HG03460 (cell line): Measurements from ENCODE around the gene CCDC200.
"Not testable (repeated sequence)": the region's sequence is repeated elsewhere in the genome, so short reads cannot be mapped to it uniquely, and the experiment has no call there.

ENCODE experiments used
- ATAC-seq: cut with Tn5 transposase; IDR thresholded peaks from one replicate; pipeline ENCODE4 v1.9.1; 2021; ENCODE audit not compliant: unreplicated experiment

The CCDC200 gene

GRCh38 chr17:43228020-43228782, at the start of gene CCDC200:
Gene CCDC200 (minus strand): TSS chr17:43228623. CDS start chr17:43228554, 69 bp downstream.
- not testable (repeated sequence) for ATAC-seq

GRCh38 chr17:43272914-43273313, 44.5 kb upstream of the CCDC200 start:
- not testable (repeated sequence) for ATAC-seq

GRCh38 chr17:43272483-43272882, 44.1 kb upstream of the CCDC200 start:
- not testable (repeated sequence) for ATAC-seq

- ATAC-seq, result not testable (repeated sequence)
These were observed 42.4 kb upstream of the CCDC200 start for GRCh38 chr17:43270552-43271504.

GRCh38 chr17:43246456-43246855, 18.0 kb upstream of the CCDC200 start:
- not testable (repeated sequence) for ATAC-seq

- ATAC-seq, result not testable (repeated sequence)
These were observed 12.4 kb upstream of the CCDC200 start for GRCh38 chr17:43240596-43241352.

GRCh38 chr17:43239597-43239996, 11.2 kb upstream of the CCDC200 start:
- ATAC-seq, result not testable (repeated sequence)

GRCh38 chr17:43233877-43234276, 5.5 kb upstream of the CCDC200 start, which contains the start of gene RNU2-1:
Gene RNU2-1 (minus strand): TSS chr17:43233977.
- ATAC-seq, result not testable (repeated sequence)

GRCh38 chr17:43233263-43233662, 4.8 kb upstream of the CCDC200 start:
- not testable (repeated sequence) for ATAC-seq

GRCh38 chr17:43232021-43232699, 3.7 kb upstream of the CCDC200 start:
- not testable (repeated sequence) for ATAC-seq

- not testable (repeated sequence) for ATAC-seq
These were observed 3.0 kb upstream of the CCDC200 start for GRCh38 chr17:43231205-43232020.

- no peak for ATAC-seq
These were observed 2.0 kb downstream of the CCDC200 start for GRCh38 chr17:43226393-43226792.

- no peak for ATAC-seq
These were observed 4.2 kb downstream of the CCDC200 start for GRCh38 chr17:43224146-43224705.

- ATAC-seq, result no peak
These were observed 7.8 kb downstream of the CCDC200 start for GRCh38 chr17:43220511-43221125.

- no peak for ATAC-seq
These were observed 8.6 kb downstream of the CCDC200 start for GRCh38 chr17:43219746-43220380.

GRCh38 chr17:43219001-43219400, 9.4 kb downstream of the CCDC200 start:
- ATAC-seq, result no peak

GRCh38 chr17:43217614-43218087, 10.8 kb downstream of the CCDC200 start:
- ATAC-seq, result no peak
